ENCODE data around the gene SLAMF8.

The SLAMF8 gene

DNA sequence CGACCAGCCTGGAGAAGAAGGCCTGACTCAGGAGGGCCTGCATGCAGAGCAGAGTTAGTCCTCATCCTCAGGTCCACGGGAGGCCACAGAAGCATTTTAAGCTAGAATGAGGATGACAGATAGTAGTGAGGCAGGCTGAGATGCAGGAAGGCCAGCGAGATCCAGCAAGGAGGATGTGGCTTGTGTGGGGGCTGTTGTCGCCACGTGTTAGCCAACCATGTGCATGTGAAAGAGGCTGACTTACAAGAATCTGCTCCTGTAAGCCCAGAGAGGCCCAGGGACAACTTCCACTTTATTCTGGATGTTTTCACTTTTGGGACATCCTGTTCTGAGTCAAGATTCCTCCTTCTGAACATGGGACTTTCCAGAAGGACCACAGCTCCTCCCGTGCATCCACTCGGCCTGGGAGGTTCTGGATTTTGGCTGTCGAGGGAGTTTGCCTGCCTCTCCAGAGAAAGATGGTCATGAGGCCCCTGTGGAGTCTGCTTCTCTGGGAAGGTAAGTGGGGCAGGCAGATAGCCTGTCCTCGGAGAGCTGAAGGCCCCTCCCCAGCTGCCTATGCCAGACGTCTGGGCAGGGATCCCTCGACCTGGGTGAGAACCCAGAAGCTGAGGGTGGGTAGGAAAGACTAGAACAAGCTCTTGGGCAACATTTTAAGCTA, at the start of gene SLAMF8:
Gene SLAMF8, plus strand, starts transcription at position 433 of the 661 bp plus-strand sequence. Its CDS starts 26 bp downstream, at position 459.
- peak; percentile 13 for DNase-seq

GRCh38 chr1:159778266-159778665, 48.4 kb upstream of the SLAMF8 start:
- DNase-seq, result no peak

GRCh38 chr1:159779403-159779851, 47.2 kb upstream of the SLAMF8 start:
- no peak for DNase-seq

- DNase-seq, result peak; percentile 93
Measured at GRCh38 chr1:159780583-159781582, 45.8 kb upstream of the SLAMF8 start, which contains the start of gene DUSP23. Gene DUSP23 (plus strand): TSS chr1:159780962. CDS start chr1:159781101, 139 bp downstream.

DNA sequence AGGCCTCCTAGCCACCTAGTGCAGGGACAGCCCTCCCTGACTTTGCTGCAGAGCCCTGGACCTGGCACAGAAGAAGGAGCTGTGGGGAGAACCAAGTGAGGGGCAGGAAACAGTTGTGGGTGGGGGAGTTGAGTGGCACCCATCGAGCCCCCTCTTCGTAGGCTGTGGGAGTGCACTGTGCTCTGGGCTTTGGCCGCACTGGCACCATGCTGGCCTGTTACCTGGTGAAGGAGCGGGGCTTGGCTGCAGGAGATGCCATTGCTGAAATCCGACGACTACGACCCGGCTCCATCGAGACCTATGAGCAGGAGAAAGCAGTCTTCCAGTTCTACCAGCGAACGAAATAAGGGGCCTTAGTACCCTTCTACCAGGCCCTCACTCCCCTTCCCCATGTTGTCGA, 44.7 kb upstream of the SLAMF8 start:
- DNase-seq, result no peak

GRCh38 chr1:159783724-159784123, 42.9 kb upstream of the SLAMF8 start:
- DNase-seq, result no peak

DNA sequence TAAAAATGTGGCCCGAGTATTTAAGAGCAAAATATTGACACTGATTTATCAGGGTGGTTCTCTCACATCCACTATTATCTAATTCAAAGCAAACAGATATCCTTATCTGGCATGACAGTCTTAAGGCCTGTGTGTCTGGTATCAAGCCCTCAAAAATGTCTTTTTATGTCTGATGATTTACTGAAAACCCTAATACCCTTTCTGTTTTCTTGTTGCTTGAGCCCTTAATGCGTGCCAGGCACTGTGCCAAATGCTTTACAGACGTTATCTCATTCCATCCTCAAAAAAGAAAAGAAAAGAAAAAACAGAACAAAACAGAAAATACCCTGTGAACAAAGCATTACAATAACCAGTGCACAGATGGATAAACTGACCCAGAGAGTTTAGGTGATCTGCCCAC, 40.2 kb upstream of the SLAMF8 start:
- DNase-seq, result no peak

- DNase-seq, result no peak
Measured at GRCh38 chr1:159786966-159787365, 39.7 kb upstream of the SLAMF8 start.

DNA sequence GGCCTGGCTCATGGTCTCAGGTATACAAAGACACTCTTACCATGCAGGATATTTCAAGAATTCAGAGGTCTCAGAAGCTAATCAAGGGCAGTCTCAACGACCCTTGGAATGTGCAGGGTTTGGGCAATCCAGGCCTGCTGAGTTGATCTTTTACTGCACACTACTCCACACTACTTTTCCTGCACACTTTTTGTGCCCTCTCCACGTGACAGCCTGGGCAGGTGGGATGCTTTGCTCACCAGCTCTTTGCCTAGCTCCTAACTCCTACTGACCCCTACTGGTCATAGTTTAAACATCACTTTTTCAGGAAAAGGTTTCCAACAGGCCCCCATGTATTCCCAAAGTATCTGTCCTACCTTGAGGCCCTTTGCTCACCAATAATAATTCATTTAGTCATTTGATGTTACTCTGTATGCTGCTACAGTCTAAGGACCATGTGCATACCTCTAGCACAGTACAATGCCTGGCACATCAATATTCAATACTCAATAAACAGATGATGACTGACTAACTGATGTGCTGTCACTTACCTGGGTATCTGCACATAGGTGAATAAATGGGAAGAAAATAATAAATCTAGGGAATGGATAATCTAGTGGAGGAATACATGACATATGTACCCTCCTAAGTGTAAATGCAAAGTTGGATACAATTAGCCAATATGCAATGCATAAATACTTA, 36.3 kb upstream of the SLAMF8 start:
- DNase-seq, result no peak

DNA sequence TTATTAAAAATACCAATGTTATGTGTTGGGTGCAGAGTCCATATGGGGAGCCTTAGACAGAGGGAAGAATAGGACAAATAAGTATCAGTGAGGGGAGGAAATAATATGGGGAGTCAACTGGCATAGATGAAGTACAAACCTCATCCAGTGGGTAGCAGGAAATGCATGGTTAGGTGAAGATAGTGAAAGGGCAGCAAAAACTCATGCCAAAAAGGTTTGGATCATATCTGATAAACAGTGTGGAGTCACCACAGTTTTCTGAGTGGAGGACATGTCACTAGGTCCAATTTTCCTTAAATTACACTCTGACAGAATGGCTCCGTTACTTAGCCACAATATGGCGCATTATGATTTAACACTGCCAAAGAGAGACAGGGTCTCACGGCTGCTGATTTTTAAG, 35.6 kb upstream of the SLAMF8 start:
- DNase-seq, result no peak

DNA sequence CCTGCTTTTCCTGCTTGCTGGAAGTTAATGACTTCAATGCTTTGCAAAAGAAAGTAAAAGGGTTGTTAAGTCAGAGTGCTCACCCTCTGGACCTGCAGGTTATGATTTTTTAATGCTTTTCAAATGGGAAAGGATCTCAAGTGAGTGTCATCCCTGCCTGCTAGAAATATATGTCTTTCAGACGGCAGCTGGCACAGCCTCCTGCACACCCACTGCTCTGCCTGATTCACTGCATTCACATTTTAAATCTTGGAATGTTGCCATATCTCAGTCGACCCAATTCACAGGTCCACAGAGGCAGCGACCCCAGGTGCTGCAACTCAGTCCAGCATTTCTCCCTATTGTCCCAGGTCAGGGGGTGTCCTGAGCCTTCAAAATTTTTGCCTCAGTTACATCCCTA, 35.2 kb upstream of the SLAMF8 start:
- no peak for DNase-seq

DNA sequence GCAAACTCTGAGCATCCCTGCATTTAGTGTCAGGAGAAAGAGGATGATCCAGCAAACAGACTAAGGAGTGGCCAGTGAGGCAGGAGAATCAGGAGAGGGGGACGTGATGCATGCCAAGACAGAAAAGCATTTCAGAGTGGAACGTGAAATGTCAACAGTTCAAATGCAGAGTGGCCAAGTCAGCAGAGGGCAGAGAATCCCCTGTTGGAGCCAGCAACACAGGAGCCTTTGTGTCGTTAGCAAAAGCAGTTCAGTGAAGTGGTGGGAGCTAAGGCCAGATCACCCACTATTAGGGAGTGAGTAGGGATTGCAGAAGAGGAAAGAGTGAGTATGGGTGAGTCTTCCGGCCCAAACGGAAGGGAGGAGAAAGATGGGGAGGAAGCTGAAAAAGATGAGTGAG, 31.1 kb upstream of the SLAMF8 start:
- no peak for DNase-seq

DNA sequence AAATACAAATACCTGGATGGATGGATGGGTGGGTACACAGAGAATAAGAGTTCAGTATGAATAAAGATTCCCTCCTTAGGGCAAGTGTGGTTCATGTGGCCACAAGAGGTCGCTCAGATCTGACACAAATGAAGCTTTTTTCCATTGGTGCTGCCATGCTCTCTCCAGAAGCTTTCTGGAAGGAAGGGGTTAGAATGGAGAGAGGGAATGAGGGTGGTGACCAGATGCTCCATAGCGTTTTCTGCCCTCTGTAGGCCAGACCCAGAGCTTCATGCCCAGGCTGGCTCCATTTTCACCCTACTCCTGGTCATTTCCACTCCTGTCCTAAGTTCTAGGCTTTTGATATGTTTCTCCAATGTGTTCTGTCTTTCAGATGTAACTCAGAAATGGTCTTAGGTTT, 27.8 kb upstream of the SLAMF8 start:
- peak; percentile 23 for DNase-seq

DNA sequence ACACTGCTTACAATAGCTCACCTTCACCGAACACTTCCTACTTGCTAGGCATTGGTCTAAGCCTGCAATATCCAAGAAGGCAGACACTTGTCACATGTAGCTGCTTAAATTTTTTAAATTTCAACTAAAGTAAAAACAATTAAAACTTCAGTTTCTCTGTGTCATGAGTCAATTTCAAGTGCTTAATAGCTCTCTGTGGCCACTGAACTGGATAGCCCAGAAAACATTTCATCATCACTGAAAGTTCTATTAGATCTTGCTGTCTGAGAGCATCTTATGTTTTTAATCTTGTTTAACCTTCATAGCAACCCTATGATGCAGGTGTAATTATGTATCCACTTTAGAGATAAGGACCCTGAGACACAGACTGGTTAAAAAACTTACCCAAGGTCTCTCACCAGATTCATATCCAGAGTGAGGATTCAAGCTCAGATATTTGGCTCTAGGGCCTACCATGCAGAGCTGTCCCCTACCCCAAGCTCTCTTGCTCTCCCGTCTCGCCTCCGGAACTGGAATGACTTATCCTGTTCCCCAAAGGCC, 27.2 kb upstream of the SLAMF8 start:
- no peak for DNase-seq

GRCh38 chr1:159800177-159800930, 26.3 kb upstream of the SLAMF8 start:
- DNase-seq, result no peak

- DNase-seq, result no peak
Measured at GRCh38 chr1:159802111-159802510, 24.6 kb upstream of the SLAMF8 start, which contains the start of gene FCRL6. Gene FCRL6 (plus strand): TSS chr1:159802360. CDS start chr1:159802425, 65 bp downstream.

DNA sequence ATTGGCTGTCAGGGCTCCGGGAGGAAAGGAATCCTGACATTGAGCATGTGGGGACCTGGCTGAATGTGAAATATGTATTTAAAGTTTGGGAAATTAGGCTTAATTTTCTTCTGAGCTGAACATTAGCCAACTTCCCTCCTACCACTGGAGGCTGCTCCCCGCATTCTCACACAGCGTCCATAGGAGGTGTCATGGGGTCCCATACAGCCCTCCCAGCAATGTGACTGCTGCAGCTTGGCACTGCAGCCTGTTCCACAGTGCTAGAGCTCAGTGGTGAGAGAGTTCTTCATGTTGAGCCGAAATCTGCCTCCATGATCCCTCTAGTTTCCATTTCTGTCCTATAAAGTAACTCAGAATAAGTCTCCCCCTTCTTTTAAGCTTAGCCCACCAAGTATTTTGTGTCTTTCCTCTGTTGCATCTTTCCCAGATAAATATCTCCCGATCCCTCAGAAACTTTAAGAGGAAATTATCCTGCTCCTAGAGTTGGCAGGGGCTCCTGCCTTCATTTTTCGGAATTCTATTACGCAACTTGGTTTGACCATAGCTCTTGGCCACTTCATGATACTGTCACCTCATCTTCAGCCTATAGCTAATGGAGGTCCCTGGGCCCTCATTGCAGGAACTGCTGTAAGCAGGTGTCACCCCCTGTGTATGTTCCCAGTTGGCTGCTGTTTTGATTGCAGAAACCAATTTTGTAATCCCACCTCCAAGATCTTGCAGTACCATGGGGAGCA, 22.6 kb upstream of the SLAMF8 start:
- DNase-seq, result no peak

GRCh38 chr1:159804924-159805323, 21.7 kb upstream of the SLAMF8 start:
- DNase-seq, result no peak

- no peak for DNase-seq
Measured at GRCh38 chr1:159815926-159816325, 10.7 kb upstream of the SLAMF8 start.

DNA sequence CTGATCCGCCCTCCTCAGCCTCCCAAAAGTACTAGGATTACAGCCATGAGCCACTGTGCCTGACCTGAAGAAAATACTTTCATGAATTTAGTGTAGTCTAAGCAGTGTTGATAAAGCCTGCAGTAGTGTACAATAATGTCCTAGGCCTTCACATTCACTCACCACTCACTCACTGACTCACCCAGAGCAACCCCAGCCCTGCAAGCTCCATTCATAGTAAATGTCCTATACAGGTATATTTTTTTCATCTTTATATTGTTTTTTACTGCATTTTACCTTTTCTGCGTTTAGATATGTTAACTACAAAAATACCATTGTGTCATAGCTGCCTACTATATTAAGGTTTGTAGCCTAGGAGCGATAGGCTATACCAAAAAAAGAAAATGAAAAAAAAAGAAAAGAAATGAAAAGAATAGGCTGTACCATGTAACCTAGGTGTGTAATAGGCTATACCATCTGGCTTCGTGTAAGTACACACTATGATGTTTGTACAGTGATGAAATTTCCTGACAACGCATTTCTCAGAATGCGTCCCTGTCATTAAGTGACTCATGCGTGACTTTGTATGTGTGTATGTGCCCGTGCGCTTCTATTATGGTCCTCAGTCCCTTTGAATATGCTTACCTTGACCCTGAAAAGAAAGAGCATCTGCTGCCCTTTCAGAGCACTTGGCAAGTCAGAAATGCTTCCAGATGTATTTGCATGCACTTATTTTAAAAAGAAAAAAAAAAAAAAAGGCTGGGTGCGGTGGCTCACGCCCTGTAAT, 9.2 kb upstream of the SLAMF8 start:
- no peak for DNase-seq
